Measurements from ENCODE around the gene ARID5B.

ARID5B gene

DNA sequence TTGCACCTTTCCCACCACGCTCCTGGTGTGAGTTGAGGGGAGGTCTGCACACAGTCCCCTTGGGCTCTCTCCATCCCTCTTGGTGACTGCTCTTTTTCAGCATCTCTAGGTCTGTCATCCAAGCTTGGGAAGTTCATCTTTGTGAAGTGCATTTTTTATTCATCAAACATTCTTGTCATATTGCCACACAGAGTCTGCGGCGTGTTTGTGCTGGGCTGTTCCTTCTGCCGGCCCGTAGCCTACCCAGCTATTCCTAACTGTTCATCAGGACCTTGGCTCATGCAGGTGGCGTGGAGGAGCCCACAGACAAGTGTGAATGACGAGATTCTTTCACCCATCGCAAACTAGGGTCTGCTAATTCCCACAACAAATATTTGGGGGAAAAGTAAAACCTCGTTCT, 202.4 kb downstream of the ARID5B start:
- no peak for DNase-seq (ENCODE audit: low spot score)

GRCh38 chr10:62106929-62107519, 205.5 kb downstream of the ARID5B start:
- no peak for DNase-seq (ENCODE audit: low spot score)

DNA sequence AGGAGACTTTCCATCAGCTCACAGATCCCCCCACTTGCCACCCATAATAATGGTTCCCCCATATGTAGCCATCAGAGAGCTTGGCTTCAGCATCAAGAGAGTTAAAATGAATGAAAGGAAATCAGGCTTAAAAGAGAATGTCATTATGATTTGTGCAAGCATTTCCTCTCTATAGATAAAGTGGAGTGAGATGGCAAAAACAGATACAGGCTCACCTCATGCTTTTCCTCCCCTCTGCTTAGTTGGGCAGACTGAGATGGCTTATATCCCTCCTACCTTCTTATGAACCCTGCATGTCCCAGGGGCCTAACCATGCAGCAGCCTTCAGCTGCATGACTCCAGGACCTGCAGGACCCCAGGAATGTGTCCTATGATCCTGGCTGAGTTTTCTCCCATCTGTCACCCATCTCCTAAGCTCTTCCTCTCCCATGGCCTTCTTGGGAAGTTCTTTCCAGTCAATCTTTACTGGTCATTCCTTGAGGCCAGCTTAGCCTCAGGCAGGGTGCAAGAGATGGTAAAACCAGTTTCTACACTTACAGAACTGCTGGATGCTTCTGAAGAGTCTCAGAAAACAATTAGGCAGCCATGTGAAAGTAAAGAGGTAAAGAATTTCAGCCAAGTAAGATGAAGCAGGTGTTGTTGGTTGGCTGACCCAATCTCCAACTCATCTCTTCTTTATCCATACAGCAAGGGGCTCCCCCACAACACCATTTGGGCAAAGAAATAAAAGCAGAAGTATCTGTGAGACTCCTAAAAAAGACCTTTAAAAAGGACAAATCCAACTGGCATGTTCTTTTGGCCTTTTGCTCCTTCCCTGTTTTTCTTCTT, 207.5 kb downstream of the ARID5B start:
- no peak for DNase-seq (ENCODE audit: low spot score)

DNA sequence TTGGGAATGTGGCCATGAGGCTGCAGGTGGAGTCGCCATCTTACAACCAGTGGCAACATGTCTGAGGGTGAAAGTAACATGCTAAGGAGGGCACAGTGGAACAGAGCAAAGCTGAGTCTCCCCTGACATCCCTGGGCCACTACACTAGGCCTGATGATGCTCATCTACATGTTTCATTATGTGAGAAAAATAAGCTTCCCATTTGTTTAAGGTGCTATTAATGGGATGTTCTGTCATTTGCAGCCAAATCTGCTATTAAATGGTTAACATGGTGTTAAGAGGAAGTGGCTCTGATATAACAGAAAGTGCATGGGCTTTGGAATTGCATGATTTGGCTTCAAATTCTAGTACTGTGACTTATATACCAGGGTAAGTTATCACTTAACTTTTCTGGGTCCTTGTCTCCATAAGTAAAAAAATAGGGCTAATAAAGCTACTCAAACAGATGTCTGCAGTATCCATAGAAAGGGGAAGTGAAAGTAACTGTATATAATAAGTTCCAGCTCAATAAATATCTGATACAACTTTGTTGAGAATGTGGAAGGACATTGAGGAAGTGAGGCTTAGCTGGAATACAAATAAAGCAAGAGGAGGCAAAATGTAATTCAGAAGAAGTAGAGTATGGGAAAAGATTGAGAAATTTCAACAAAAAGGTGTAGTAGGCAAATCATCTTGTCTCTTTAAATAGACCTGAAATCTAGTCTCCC, 208.2 kb downstream of the ARID5B start:
- DNase-seq (ENCODE audit: low spot score), result no peak

GRCh38 chr10:62112300-62112699, 210.8 kb downstream of the ARID5B start:
- no peak for DNase-seq (ENCODE audit: low spot score)

DNA sequence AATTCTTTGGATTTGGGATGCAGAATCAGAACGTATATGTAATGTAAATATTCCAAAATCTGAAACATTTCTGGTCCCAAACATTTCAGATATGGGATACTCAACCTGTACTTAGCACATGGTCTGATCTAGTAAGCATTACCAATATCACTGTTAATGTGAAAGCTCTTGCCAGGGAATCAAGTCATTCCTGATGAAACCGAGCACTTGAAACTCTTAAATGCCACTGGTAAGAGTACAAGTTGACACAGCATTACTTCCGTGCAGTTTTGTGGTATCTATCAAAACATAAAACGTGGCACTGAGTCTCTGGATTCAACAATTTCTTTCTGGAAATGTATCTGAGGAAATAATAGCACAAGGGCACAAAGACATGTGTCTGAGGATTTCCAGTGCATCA, 211.5 kb downstream of the ARID5B start:
- DNase-seq (ENCODE audit: low spot score), result no peak

GRCh38 chr10:62113680-62114079, 212.2 kb downstream of the ARID5B start:
- DNase-seq (ENCODE audit: low spot score), result no peak

- no peak for DNase-seq (ENCODE audit: low spot score)
Measured at GRCh38 chr10:62115321-62115720, 213.8 kb downstream of the ARID5B start.

GRCh38 chr10:62115842-62116241, 214.3 kb downstream of the ARID5B start:
- DNase-seq (ENCODE audit: low spot score), result no peak

DNA sequence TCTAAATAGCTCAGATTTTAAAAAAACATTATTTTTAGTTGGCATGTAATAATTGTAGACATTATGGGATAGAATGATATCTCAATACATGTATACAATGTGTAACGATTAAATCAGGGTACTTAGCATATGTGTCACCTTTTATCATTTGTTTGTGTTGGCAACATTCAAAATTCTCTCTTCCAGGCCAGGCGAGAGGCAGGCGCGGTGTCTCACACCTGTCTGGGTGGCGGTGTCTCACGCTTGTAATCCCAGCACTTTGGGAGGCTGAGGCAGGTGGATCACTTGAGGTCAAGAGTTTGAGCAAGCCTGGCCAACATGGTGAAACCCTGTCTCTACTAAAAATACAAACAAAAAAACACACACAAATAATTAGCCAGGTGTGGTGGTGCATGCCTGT, 215.4 kb downstream of the ARID5B start:
- no peak for DNase-seq (ENCODE audit: low spot score)

GRCh38 chr10:62121187-62121530, 219.7 kb downstream of the ARID5B start:
- DNase-seq (ENCODE audit: low spot score), result no peak

DNA sequence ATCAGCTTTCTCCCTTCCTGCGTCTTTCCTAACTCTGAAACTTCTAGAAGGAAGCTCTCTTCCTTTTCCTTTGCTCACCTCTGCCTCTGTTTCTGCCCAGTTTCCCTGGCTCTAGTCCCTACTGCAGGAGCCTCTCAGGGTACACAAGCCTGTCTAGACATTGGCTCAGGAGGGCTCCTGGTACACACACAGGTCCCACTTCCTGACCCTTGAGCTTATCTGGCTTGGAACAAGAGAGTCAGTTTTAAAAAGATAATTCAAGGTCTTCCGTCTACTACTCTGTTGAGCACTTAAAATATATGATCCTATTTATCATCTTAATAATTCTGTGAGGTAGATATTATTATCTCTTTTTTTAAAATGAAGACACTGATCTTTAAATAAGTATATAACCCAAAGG, 226.5 kb downstream of the ARID5B start:
- DNase-seq (ENCODE audit: low spot score), result no peak

DNA sequence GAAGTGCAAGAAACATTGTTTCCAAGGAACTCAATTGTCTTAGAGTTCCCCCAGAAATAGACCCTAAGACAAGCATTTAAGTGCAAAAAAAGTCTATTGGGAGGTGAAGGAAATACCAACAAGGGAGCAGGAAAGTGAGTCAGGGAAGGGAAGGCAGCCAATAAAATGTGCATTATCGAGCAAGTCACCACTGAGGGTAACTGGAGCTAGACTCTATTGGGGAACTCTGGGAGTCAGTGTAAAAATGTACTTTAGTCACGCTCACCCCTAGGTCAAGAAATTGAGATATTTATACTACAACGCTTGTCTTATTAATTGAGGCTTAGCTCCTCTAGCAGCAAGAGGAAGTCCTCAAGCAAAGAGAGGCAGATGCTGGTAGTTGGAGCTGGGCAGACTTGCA, 229.4 kb downstream of the ARID5B start:
- DNase-seq (ENCODE audit: low spot score), result no peak

- DNase-seq (ENCODE audit: low spot score), result no peak
Measured at GRCh38 chr10:62131724-62132123, 230.2 kb downstream of the ARID5B start.

GRCh38 chr10:62133618-62134017, 232.1 kb downstream of the ARID5B start:
- no peak for DNase-seq (ENCODE audit: low spot score)

- no peak for DNase-seq (ENCODE audit: low spot score)
Measured at GRCh38 chr10:62136931-62137330, 235.4 kb downstream of the ARID5B start.

Measured in hematopoietic multipotent progenitor cell treated with erythropoietin and hydrocortisone succinate and interleukin-3 and kit ligand, for 15 days (in vitro differentiated cells).